ENCODE measurements around the gene AGPAT3.

DNA sequence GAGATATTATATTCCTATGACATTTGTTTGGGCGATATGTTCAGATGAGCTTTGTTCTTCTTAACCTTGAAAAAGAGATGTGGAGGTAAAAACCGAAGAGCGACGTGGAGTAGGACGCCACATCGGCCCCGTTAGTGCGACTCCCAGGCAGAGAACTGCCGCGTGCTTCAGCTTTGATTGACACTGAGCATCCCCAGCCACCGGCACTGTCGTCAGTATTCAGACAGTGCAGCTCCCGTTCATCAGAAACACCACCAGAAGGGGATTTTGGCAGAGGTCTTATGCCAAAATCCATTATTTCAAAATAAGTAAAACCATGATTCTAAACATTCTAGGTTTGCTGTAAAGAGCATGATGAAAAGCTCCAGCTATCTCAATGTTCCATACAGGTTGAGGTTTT, 66.5 kb downstream of the AGPAT3 start:
- TF ChIP-seq POLR2A (IDR thresholded peaks at IDR 0.05; ENCODE audit: low read length) (no peak), GATA1 (IDR thresholded peaks at IDR 0.05; ENCODE audit: low read depth, low read length) (no peak)
